Esophagus squamous epithelium (tissue), 4 donors: ENCODE measurements around the gene APOBEC3G.
"Not testable (repeated sequence)": the region's sequence is repeated elsewhere in the genome, so short reads cannot be mapped to it uniquely, and the experiment has no call there.

Experiments
- CTCF ChIP-seq, 6 experiments: fragments of 450-650 bp in 4 of 6; fragments of 200-600 bp in 2 of 6; sonication (generic) in 2 of 6; IDR thresholded peaks; one replicate each; pipeline ENCODE4 v1.5.1; 2016 to 2019; ENCODE audit warnings: antibody characterized with exemption in 6 of 6, mild to moderate bottlenecking in 4 of 6, moderate library complexity in 4 of 6
- POLR2A ChIP-seq, 4 donors: fragments of 450-650 bp; IDR thresholded peaks; one replicate each; pipeline ENCODE4 v1.6.1; 2017; ENCODE audit warnings: antibody characterized with exemption in 4 of 4, mild to moderate bottlenecking in 4 of 4, moderate library complexity in 3 of 4

- not testable (repeated sequence) for TF ChIP-seq CTCF, POLR2A (IDR thresholded peaks at IDR 0.05)
Measured at GRCh38 chr22:39031434-39032295, 45.4 kb upstream of the APOBEC3G start.
